NB4 (cell line): ENCODE measurements around the gene LRIT3.

Experiments
- MYC ChIP-seq: IDR thresholded peaks from 2 replicates; pipeline ENCODE4 v1.6.1; 2011; ENCODE audit warnings: low read depth, low read length
- POLR2A ChIP-seq: IDR thresholded peaks from 2 replicates; pipeline ENCODE4 v1.6.1; 2011; ENCODE audit warnings: mild to moderate bottlenecking; ENCODE audit not compliant: insufficient read length; ENCODE audit errors: extremely low read depth
- TF ChIP-seq, protein P1 (sequence below): IDR thresholded peaks from one replicate; pipeline ENCODE4 v1.5.1; 2012; ENCODE audit warnings: low read depth, low read length

DNA sequence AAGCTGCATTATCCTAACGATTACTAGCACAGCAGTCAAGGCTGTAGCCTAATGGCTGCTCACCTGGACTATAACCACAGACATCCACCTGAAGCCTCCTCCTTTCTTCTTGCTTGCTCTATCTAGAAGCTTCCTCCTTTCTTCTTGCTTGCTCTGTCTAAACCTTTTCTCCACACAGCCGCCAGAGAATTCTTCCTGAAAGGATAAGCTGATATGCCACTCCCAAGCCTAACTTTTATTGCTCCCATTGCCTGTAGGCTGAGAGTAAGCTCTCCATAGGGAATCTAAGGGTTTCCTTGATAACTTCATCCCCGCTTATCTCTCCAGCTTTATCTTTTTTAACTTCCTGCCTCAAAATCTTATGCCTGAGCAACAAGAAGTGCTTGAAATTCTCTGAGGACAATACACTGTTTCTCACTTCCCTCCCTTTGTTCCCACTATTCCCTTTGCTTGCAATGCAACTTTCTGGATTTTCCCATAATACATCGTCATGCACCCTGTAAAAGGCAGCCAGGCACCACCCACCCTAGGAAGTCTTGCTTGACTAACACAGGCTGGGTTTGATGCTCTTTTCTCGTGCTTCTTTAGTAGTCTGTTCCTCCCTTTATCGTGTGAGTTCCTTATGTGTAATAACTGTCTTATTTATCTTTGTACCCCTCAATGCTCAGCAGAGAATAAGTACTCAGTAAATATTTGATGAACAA is 1.4 kb upstream of the LRIT3 start:
- no peak for TF ChIP-seq POLR2A
- TF ChIP-seq, protein P1, sequence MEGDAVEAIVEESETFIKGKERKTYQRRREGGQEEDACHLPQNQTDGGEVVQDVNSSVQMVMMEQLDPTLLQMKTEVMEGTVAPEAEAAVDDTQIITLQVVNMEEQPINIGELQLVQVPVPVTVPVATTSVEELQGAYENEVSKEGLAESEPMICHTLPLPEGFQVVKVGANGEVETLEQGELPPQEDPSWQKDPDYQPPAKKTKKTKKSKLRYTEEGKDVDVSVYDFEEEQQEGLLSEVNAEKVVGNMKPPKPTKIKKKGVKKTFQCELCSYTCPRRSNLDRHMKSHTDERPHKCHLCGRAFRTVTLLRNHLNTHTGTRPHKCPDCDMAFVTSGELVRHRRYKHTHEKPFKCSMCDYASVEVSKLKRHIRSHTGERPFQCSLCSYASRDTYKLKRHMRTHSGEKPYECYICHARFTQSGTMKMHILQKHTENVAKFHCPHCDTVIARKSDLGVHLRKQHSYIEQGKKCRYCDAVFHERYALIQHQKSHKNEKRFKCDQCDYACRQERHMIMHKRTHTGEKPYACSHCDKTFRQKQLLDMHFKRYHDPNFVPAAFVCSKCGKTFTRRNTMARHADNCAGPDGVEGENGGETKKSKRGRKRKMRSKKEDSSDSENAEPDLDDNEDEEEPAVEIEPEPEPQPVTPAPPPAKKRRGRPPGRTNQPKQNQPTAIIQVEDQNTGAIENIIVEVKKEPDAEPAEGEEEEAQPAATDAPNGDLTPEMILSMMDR, result no peak
- no peak for TF ChIP-seq MYC
